WTC11 (cell line): Measurements from ENCODE around the gene POU2F3.

Source experiments
- JUN ChIP-seq: sonication (generic); formaldehyde crosslinking; IDR thresholded peaks from 2 replicates; pipeline ENCODE4 v1.8.0; 2023; ENCODE audit warnings: mild to moderate bottlenecking, missing genetic modification reagents
- NFYB ChIP-seq: sonication (generic); formaldehyde crosslinking; conservative IDR thresholded peaks from 2 replicates; pipeline ENCODE4 v1.8.0; 2022; ENCODE audit warnings: low read depth, missing genetic modification reagents
- TF ChIP-seq, protein P1 (sequence below): fragments of 200-600 bp; IDR thresholded peaks from 2 replicates; pipeline ENCODE4 v1.8.0; 2022; ENCODE audit warnings: antibody characterized with exemption

DNA sequence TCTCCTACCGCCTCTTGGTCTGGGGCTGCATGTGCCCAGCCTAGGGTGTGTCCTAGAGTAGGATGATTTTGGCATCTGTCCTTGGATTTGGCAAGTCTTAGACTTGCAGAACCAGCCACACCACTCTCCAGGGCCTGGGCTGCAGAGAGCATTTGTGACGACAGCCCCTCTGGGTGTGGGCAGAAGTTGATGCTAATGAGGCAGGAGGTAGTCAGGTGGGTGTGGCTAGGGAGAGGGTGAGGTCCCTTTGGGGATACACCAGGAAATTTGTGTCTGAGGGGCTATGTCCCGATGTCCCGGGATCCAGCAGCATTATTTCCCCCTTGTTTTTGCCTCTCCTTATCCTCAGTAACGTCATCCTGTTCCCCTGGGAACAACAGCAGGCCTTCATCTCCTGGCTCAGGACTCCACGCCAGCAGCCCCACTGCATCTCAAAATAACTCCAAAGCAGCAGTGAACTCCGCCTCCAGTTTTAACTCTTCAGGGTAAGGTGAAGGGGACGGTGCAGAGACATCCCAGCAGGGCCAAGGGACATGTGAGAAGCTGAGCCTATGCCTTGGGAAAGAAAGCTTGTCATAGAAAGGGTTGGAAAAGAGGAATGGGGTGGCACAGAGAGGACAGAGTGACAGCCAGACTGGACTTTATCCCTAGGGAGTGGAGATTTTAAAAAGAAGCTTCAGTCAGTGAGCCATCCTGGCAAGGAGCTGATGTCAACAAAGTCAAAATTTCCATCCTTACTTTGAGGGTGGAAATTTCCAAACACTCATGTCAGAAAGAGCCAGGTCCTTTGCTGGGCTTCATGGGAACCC, 77.1 kb downstream of the POU2F3 start:
- TF ChIP-seq, protein P1, sequence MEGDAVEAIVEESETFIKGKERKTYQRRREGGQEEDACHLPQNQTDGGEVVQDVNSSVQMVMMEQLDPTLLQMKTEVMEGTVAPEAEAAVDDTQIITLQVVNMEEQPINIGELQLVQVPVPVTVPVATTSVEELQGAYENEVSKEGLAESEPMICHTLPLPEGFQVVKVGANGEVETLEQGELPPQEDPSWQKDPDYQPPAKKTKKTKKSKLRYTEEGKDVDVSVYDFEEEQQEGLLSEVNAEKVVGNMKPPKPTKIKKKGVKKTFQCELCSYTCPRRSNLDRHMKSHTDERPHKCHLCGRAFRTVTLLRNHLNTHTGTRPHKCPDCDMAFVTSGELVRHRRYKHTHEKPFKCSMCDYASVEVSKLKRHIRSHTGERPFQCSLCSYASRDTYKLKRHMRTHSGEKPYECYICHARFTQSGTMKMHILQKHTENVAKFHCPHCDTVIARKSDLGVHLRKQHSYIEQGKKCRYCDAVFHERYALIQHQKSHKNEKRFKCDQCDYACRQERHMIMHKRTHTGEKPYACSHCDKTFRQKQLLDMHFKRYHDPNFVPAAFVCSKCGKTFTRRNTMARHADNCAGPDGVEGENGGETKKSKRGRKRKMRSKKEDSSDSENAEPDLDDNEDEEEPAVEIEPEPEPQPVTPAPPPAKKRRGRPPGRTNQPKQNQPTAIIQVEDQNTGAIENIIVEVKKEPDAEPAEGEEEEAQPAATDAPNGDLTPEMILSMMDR = no peak
- no peak for TF ChIP-seq NFYB (CRISPR knock-in tag)
- no peak for TF ChIP-seq JUN (CRISPR knock-in tag)
